SJCRH30 (cell line): ENCODE measurements around the gene PXDN. TPM values are rescaled to one million over a fixed set of nuclear protein-coding genes. Genes with fewer than 3 reads are reported as not detected.

Source experiments
- DNase-seq, 2 experiments: peaks; one replicate each; pipeline ENCODE4 v3.0.0-alpha.2; 2015 to 2020
- H3K27ac ChIP-seq: fragments of 250-450 bp; sonication (Bioruptor Pico); 2 replicates; pipeline ENCODE4 v1.5.1; 2020; ENCODE audit warnings: mild to moderate bottlenecking, moderate library complexity
- H3K27me3 ChIP-seq: fragments of 250-450 bp; sonication (Bioruptor Pico); 2 replicates; pipeline ENCODE4 v1.5.1; 2020; ENCODE audit warnings: mild to moderate bottlenecking, moderate library complexity
- H3K36me3 ChIP-seq: fragments of 250-450 bp; sonication (Bioruptor Pico); 2 replicates; pipeline ENCODE4 v1.5.1; 2020; ENCODE audit warnings: mild to moderate bottlenecking, moderate library complexity
- H3K4me1 ChIP-seq: fragments of 250-450 bp; sonication (Bioruptor Pico); 2 replicates; pipeline ENCODE4 v1.5.1; 2020; ENCODE audit warnings: mild to moderate bottlenecking, moderate library complexity
- H3K4me3 ChIP-seq: fragments of 250-450 bp; sonication (Bioruptor Pico); 2 replicates; pipeline ENCODE4 v1.5.1; 2020; ENCODE audit warnings: mild to moderate bottlenecking, moderate library complexity
- H3K9me3 ChIP-seq: fragments of 250-450 bp; sonication (Bioruptor Pico); replicated peaks from 2 replicates; pipeline ENCODE4 v1.5.1; 2020; ENCODE audit warnings: mild to moderate bottlenecking, moderate library complexity
- total RNA-seq: library from RNA; depleted of rRNA; stranded (reverse); fragments of >200 nt; shearing (Covaris generic); gene quantifications from 2 replicates; pipeline ENCODE4 v1.2.3, GENCODE V29; 2014

The PXDN gene
- total RNA-seq, 1 experiment from 2014 or later = 312 TPM

GRCh38 chr2:1590596-1591460 is 153.5 kb downstream of the PXDN start:
- Histone ChIP-seq H3K27ac (no peak overlapping the region), H3K27me3 (no peaks in the 10 kb centered on the region; the same call in 1 of the 2 replicates), H3K4me1 (peaks cover 51% of the 10 kb centered on the region), H3K36me3 (no peaks in the 10 kb centered on the region), H3K4me3 (no peak overlapping the region), H3K9me3 (no peaks in the 10 kb centered on the region)
- peak; percentile 43 to 61 for DNase-seq

GRCh38 chr2:1588978-1589621 is 155.2 kb downstream of the PXDN start:
- peak; percentile 57 to 66 for DNase-seq
- H3K4me1 ChIP-seq = peaks cover 42% of the 10 kb centered on the region
- H3K27ac ChIP-seq = no peak overlapping the region
- no peaks in the 10 kb centered on the region for H3K36me3 ChIP-seq
- H3K9me3 ChIP-seq = no peaks in the 10 kb centered on the region
- H3K27me3 ChIP-seq = no peaks in the 10 kb centered on the region; the same call in 1 of the 2 replicates
- H3K4me3 ChIP-seq = no peak overlapping the region

- H3K4me1 ChIP-seq = peaks cover 34% of the 10 kb centered on the region
- no peak for DNase-seq
- no peaks in the 10 kb centered on the region for H3K9me3 ChIP-seq
- no peaks in the 10 kb centered on the region; the same call in 1 of the 2 replicates for H3K27me3 ChIP-seq
- H3K4me3 ChIP-seq = no peak overlapping the region
- no peaks in the 10 kb centered on the region for H3K36me3 ChIP-seq
- H3K27ac ChIP-seq = no peak overlapping the region
Observed at GRCh38 chr2:1588051-1588977, 156.0 kb downstream of the PXDN start.

GRCh38 chr2:1586923-1587840 is 157.1 kb downstream of the PXDN start:
- Histone ChIP-seq H3K27ac (no peak overlapping the region), H3K27me3 (no peaks in the 10 kb centered on the region; the same call in 1 of the 2 replicates), H3K9me3 (no peaks in the 10 kb centered on the region), H3K4me1 (peaks cover 25% of the 10 kb centered on the region), H3K36me3 (no peaks in the 10 kb centered on the region), H3K4me3 (no peak overlapping the region)
- no peak for DNase-seq

GRCh38 chr2:1586251-1586922 is 157.9 kb downstream of the PXDN start:
- no peak overlapping the region for H3K4me3 ChIP-seq
- no peak overlapping the region for H3K27ac ChIP-seq
- H3K9me3 ChIP-seq = no peaks in the 10 kb centered on the region
- H3K36me3 ChIP-seq = no peaks in the 10 kb centered on the region
- H3K4me1 ChIP-seq = peaks cover 21% of the 10 kb centered on the region
- DNase-seq = no peak
- no peaks in the 10 kb centered on the region; the same call in 1 of the 2 replicates for H3K27me3 ChIP-seq

GRCh38 chr2:1585635-1586034 is 158.7 kb downstream of the PXDN start:
- Histone ChIP-seq H3K4me3 (no peak overlapping the region), H3K27me3 (no peaks in the 10 kb centered on the region; the same call in 1 of the 2 replicates), H3K4me1 (peaks cover 13% of the 10 kb centered on the region), H3K27ac (no peak overlapping the region), H3K9me3 (no peaks in the 10 kb centered on the region), H3K36me3 (no peaks in the 10 kb centered on the region)
- no peak for DNase-seq

GRCh38 chr2:1584691-1585485 is 159.4 kb downstream of the PXDN start:
- Histone ChIP-seq H3K9me3 (no peaks in the 10 kb centered on the region), H3K4me3 (no peak overlapping the region), H3K27ac (no peak overlapping the region), H3K27me3 (peaks cover 4% of the 10 kb centered on the region), H3K36me3 (no peaks in the 10 kb centered on the region), H3K4me1 (peaks cover 15% of the 10 kb centered on the region)
- no peak for DNase-seq

- peaks cover 4% of the 10 kb centered on the region for H3K27me3 ChIP-seq
- H3K4me1 ChIP-seq = peaks cover 8% of the 10 kb centered on the region
- no peaks in the 10 kb centered on the region for H3K36me3 ChIP-seq
- no peak overlapping the region for H3K4me3 ChIP-seq
- no peak overlapping the region for H3K27ac ChIP-seq
- DNase-seq = no peak
- no peaks in the 10 kb centered on the region for H3K9me3 ChIP-seq
Observed at GRCh38 chr2:1584051-1584531, 160.2 kb downstream of the PXDN start.

- no peak for DNase-seq
- Histone ChIP-seq H3K27me3 (peaks cover 4% of the 10 kb centered on the region), H3K9me3 (no peaks in the 10 kb centered on the region), H3K36me3 (no peaks in the 10 kb centered on the region), H3K4me1 (peaks cover 3% of the 10 kb centered on the region; the same call in 1 of the 2 replicates), H3K27ac (no peak overlapping the region), H3K4me3 (no peak overlapping the region)
Observed at GRCh38 chr2:1582891-1583341, 161.4 kb downstream of the PXDN start.

- no peak overlapping the region for H3K27ac ChIP-seq
Observed at GRCh38 chr2:1581965-1582625, 162.2 kb downstream of the PXDN start.

More at GRCh38 chr2:1581965-1582625, 162.2 kb downstream of the PXDN start:
- Histone ChIP-seq H3K4me3 (no peak overlapping the region), H3K9me3 (no peaks in the 10 kb centered on the region), H3K36me3 (no peaks in the 10 kb centered on the region), H3K4me1 (peaks cover 3% of the 10 kb centered on the region; the same call in 1 of the 2 replicates), H3K27me3 (peaks cover 4% of the 10 kb centered on the region)
- DNase-seq = no peak
